MM.1S (cell line): ENCODE measurements around the gene ALDH3B1.

Experiments
- DNase-seq: peaks from one replicate; pipeline ENCODE4 v3.0.0-alpha.2; 2015
- H2AFZ ChIP-seq: fragments of 300-600 bp; sonication (generic); 2 replicates; pipeline ENCODE4 v1.6.0; 2016; ENCODE audit warnings: antibody characterized with exemption, low read length
- H3F3A ChIP-seq: fragments of 300-600 bp; sonication (generic); 2 replicates; pipeline ENCODE4 v1.6.1; 2016; ENCODE audit warnings: mild to moderate bottlenecking, antibody characterized with exemption, low read length, moderate library complexity, mixed read lengths; ENCODE audit not compliant: insufficient read depth
- H3K27ac ChIP-seq: fragments of 300-600 bp; sonication (generic); 2 replicates; pipeline ENCODE4 v1.5.1; 2016; ENCODE audit warnings: mild to moderate bottlenecking, low read length
- H3K27me3 ChIP-seq: fragments of 300-600 bp; sonication (generic); replicated peaks from 2 replicates; pipeline ENCODE4 v1.6.0; 2016; ENCODE audit warnings: low read length; ENCODE audit not compliant: insufficient read depth
- H3K36me3 ChIP-seq: fragments of 300-600 bp; sonication (generic); replicated peaks from 2 replicates; pipeline ENCODE4 v1.6.1; 2016; ENCODE audit warnings: mild to moderate bottlenecking, low read length, mixed read lengths; ENCODE audit not compliant: insufficient read depth
- H3K4me1 ChIP-seq: fragments of 300-600 bp; sonication (generic); 2 replicates; pipeline ENCODE4 v1.6.1; 2016; ENCODE audit warnings: low read length, mixed read lengths
- H3K4me2 ChIP-seq: fragments of 300-600 bp; sonication (generic); 2 replicates; pipeline ENCODE4 v1.6.0; 2016; ENCODE audit warnings: low read depth, low read length
- H3K4me3 ChIP-seq: fragments of 300-600 bp; sonication (generic); 2 replicates; pipeline ENCODE4 v1.5.1; 2016; ENCODE audit warnings: low read length, mixed read lengths
- H3K79me2 ChIP-seq: fragments of 300-600 bp; sonication (generic); 2 replicates; pipeline ENCODE4 v1.6.1; 2016; ENCODE audit warnings: mixed run types, low read length, mixed read lengths
- H3K9ac ChIP-seq: fragments of 300-600 bp; sonication (generic); 2 replicates; pipeline ENCODE4 v1.6.1; 2016; ENCODE audit warnings: low read length, mixed read lengths
- H3K9me2 ChIP-seq: fragments of 300-600 bp; sonication (generic); replicated peaks from 2 replicates; pipeline ENCODE4 v1.6.1; 2016; ENCODE audit warnings: mild to moderate bottlenecking, low read length, mixed read lengths; ENCODE audit not compliant: insufficient read depth
- H3K9me3 ChIP-seq: fragments of 300-600 bp; sonication (generic); replicated peaks from 2 replicates; pipeline ENCODE4 v1.6.1; 2016; ENCODE audit warnings: mild to moderate bottlenecking, low read length, mixed read lengths; ENCODE audit not compliant: insufficient read depth
- H4K20me1 ChIP-seq: fragments of 300-600 bp; sonication (generic); 2 replicates; pipeline ENCODE4 v1.6.1; 2016; ENCODE audit warnings: mild to moderate bottlenecking, low read length, moderate library complexity, mixed read lengths; ENCODE audit not compliant: insufficient read depth
- CTCF ChIP-seq: fragments of 300-600 bp; sonication (generic); IDR thresholded peaks from 2 replicates; pipeline ENCODE4 v1.5.1; 2016; ENCODE audit warnings: antibody characterized with exemption, low read length, mixed read lengths
- EZH2 ChIP-seq: fragments of 300-600 bp; sonication (generic); optimal IDR thresholded peaks from 2 replicates; pipeline ENCODE3; 2017; ENCODE audit warnings: low read depth, mild to moderate bottlenecking, antibody characterized with exemption, low read length, mixed read lengths
- EZH2phosphoT487 ChIP-seq: fragments of 300-600 bp; sonication (generic); IDR thresholded peaks from 2 replicates; pipeline ENCODE4 v1.6.1; 2018; ENCODE audit warnings: antibody characterized with exemption, low read length

Gene ALDH3B1

GRCh38 chr11:68039526-68040086, 29.5 kb downstream of the ALDH3B1 start:
- Histone ChIP-seq H3K9me3 (no peaks in the 10 kb centered on the region), H3K9ac (peak overlapping the region; percentile 84), H3F3A (peaks cover 27% of the 10 kb centered on the region), H3K4me2 (peak overlapping the region; percentile 95), H3K79me2 (peaks cover 61% of the 10 kb centered on the region), H4K20me1 (peaks cover 5% of the 10 kb centered on the region; the same call in 1 of the 2 replicates), H2AFZ (peak overlapping the region; percentile 42), H3K4me3 (peak overlapping the region; percentile 89), H3K4me1 (peaks cover 16% of the 10 kb centered on the region), H3K9me2 (no peaks in the 10 kb centered on the region), H3K27ac (peak overlapping the region; percentile 76; the same call in 1 of the 2 replicates), H3K27me3 (no peaks in the 10 kb centered on the region), H3K36me3 (no peaks in the 10 kb centered on the region; the same call in 1 of the 2 replicates)
- no peak for TF ChIP-seq EZH2phosphoT487
- no peak for TF ChIP-seq CTCF
- TF ChIP-seq EZH2, result no peak
- peak; percentile 16 for DNase-seq

GRCh38 chr11:68040101-68040956, 30.2 kb downstream of the ALDH3B1 start:
- Histone ChIP-seq H3K36me3 (no peaks in the 10 kb centered on the region; the same call in 1 of the 2 replicates), H2AFZ (peak overlapping the region; percentile 42), H3K4me3 (peak overlapping the region; percentile 89), H3K4me2 (peak overlapping the region; percentile 95), H3F3A (peaks cover 27% of the 10 kb centered on the region), H3K9me2 (no peaks in the 10 kb centered on the region), H4K20me1 (peaks cover 5% of the 10 kb centered on the region; the same call in 1 of the 2 replicates), H3K79me2 (peaks cover 69% of the 10 kb centered on the region), H3K27ac (peak overlapping the region; percentile 76), H3K4me1 (peaks cover 16% of the 10 kb centered on the region), H3K9ac (peak overlapping the region; percentile 84), H3K9me3 (no peaks in the 10 kb centered on the region), H3K27me3 (no peaks in the 10 kb centered on the region)
- no peak for TF ChIP-seq CTCF
- no peak for TF ChIP-seq EZH2
- TF ChIP-seq EZH2phosphoT487, result no peak
- DNase-seq, result peak; percentile 85

GRCh38 chr11:68040957-68041591, 30.9 kb downstream of the ALDH3B1 start:
- H3K36me3 ChIP-seq, result no peaks in the 10 kb centered on the region; the same call in 1 of the 2 replicates
- no peak overlapping the region for H2AFZ ChIP-seq
- H3K27ac ChIP-seq, result peak overlapping the region; percentile 76; the same call in 1 of the 2 replicates
- TF ChIP-seq EZH2phosphoT487 (no peak), EZH2 (no peak), CTCF (no peak)
- H3K4me3 ChIP-seq, result peak overlapping the region; percentile 89
- H3K79me2 ChIP-seq, result peaks cover 69% of the 10 kb centered on the region
- H4K20me1 ChIP-seq, result peaks cover 5% of the 10 kb centered on the region; the same call in 1 of the 2 replicates
- H3K9me2 ChIP-seq, result no peaks in the 10 kb centered on the region
- H3K4me1 ChIP-seq, result peaks cover 16% of the 10 kb centered on the region
- no peaks in the 10 kb centered on the region for H3K9me3 ChIP-seq
- H3K27me3 ChIP-seq, result no peaks in the 10 kb centered on the region
- H3K9ac ChIP-seq, result peak overlapping the region; percentile 84
- H3K4me2 ChIP-seq, result peak overlapping the region; percentile 95
- no peak for DNase-seq
- peaks cover 27% of the 10 kb centered on the region; the same call in 1 of the 2 replicates for H3F3A ChIP-seq
